A549 (cell line): ENCODE data around the gene CADM2. TPM values are rescaled to one million over a fixed set of nuclear protein-coding genes. Genes with fewer than 3 reads are reported as not detected.
A peak's percentile ranks its signal among the peaks of the same experiment; 100 is the strongest.

Experiments used
- ATAC-seq, 2 experiments: fragments of 200-7000 bp in 1 of 2; fragments of >200 bp in 1 of 2; cut with Nextera tagmentation in 1 of 2; cut with Tn5 transposase in 1 of 2; 3 replicates each; pipeline versions ENCODE4 v1.8.0 to v1.9.1; 2018 to 2020; ENCODE audit warnings: mild to moderate bottlenecking in 1 of 2, moderate library complexity in 1 of 2
- CTCF ChIA-PET: fragments of 300-600 bp; sonication (Branson Sonifier 250); formaldehyde crosslinking; extraction: SDS; loops from one replicate; lab custom pipeline; 2021; ENCODE audit warnings: antibody characterized with exemption, inconsistent platforms; lab: Yijun Ruan, JAX
- POLR2A ChIA-PET: fragments of 350-600 bp; formaldehyde crosslinking; extraction: SDS; loops from one replicate; lab custom pipeline; 2021; ENCODE audit warnings: antibody characterized with exemption, inconsistent platforms; lab: Yijun Ruan, JAX
- DNase-seq, 2 experiments: peaks; one replicate each; pipeline versions ENCODE4 v3.0.0 to v3.0.0-alpha.2; 2011 to 2016; ENCODE audit warnings: low read depth in 1 of 2, low spot score in 1 of 2
- FAIRE-seq: peaks from 2 replicates; lab custom pipeline; 2011; peaks lifted over from hg19 to GRCh38; lab: Jason Lieb, UNC
- H3K27ac ChIP-seq, 2 experiments: fragments of >200 bp; sonication (Bioruptor Twin); formaldehyde crosslinking; 3 replicates each; pipeline ENCODE4 v1.5.1; 2016 to 2017
- H3K4me1 ChIP-seq: fragments of >200 bp; sonication (Bioruptor Twin); formaldehyde crosslinking; 3 replicates; pipeline ENCODE4 v1.6.1; 2016
- H3K4me2 ChIP-seq: fragments of >200 bp; sonication (Bioruptor Twin); formaldehyde crosslinking; 3 replicates; pipeline ENCODE4 v1.6.1; 2016
- H3K4me3 ChIP-seq: fragments of >200 bp; sonication (Bioruptor Twin); formaldehyde crosslinking; 3 replicates; pipeline ENCODE4 v1.5.1; 2016
- H3K9me3 ChIP-seq: fragments of >200 bp; sonication (Bioruptor Twin); formaldehyde crosslinking; 3 replicates; pipeline ENCODE4 v1.6.1; 2016
- CHD4 ChIP-seq: fragments of 200-600 bp; sonication (generic); IDR thresholded peaks from 2 replicates; pipeline ENCODE4 v1.6.1; 2016; ENCODE audit warnings: antibody characterized with exemption, mild to moderate bottlenecking, borderline replicate concordance
- CTCF ChIP-seq: fragments of >200 bp; sonication (Bioruptor Twin); formaldehyde crosslinking; IDR thresholded peaks from 3 replicates; pipeline ENCODE4 v1.5.1; 2016
- EHMT2 ChIP-seq: fragments of 200-600 bp; sonication (generic); IDR thresholded peaks from 2 replicates; pipeline ENCODE4 v1.6.1; 2016; ENCODE audit warnings: antibody characterized with exemption, low read depth, mild to moderate bottlenecking, moderate library complexity
- FOSL2 ChIP-seq, 2 experiments: fragments of 450-650 bp in 1 of 2; fragments of >200 bp in 1 of 2; sonication (Bioruptor Twin) in 1 of 2; formaldehyde crosslinking; IDR thresholded peaks; 2 replicates each; pipeline versions ENCODE4 v1.5.0 to v1.6.1; 2016 to 2020; ENCODE audit warnings: mild to moderate bottlenecking in 1 of 2, moderate library complexity in 1 of 2
- GATA3 ChIP-seq: IDR thresholded peaks from 2 replicates; pipeline ENCODE4 v1.6.1; 2012; ENCODE audit warnings: borderline replicate concordance
- HDAC2 ChIP-seq: fragments of 200-600 bp; sonication (generic); IDR thresholded peaks from 2 replicates; pipeline ENCODE4 v1.6.1; 2016
- HMGXB4 ChIP-seq: fragments of 250-450 bp; sonication (Bioruptor Pico); IDR thresholded peaks from 2 replicates; pipeline ENCODE4 v1.5.0; 2021; ENCODE audit warnings: mild to moderate bottlenecking, moderate library complexity, borderline replicate concordance
- HOXB13 ChIP-seq: fragments of 250-450 bp; sonication (Bioruptor Pico); IDR thresholded peaks from 2 replicates; pipeline ENCODE4 v1.5.0; 2020; ENCODE audit warnings: low read depth, mild to moderate bottlenecking, moderate library complexity
- HOXB5 ChIP-seq: fragments of 250-450 bp; sonication (Bioruptor Pico); IDR thresholded peaks from 2 replicates; pipeline ENCODE4 v1.5.0; 2020; ENCODE audit warnings: mild to moderate bottlenecking, moderate library complexity
- MYC ChIP-seq: IDR thresholded peaks from 2 replicates; pipeline ENCODE4 v1.6.1; 2012; ENCODE audit warnings: mild to moderate bottlenecking, inconsistent platforms, low read length, improper control_type of control experiment, borderline replicate concordance
- NFE2L2 ChIP-seq: fragments of 150-350 bp; conservative IDR thresholded peaks from 2 replicates; pipeline ENCODE4 v1.6.1; 2014; ENCODE audit warnings: low read length
- PHF8 ChIP-seq: fragments of 200-600 bp; sonication (generic); IDR thresholded peaks from 2 replicates; pipeline ENCODE4 v1.6.1; 2016; ENCODE audit warnings: low read depth, mild to moderate bottlenecking, antibody characterized with exemption, moderate library complexity, borderline replicate concordance
- POLR2A ChIP-seq: IDR thresholded peaks from 2 replicates; pipeline ENCODE4 v1.6.1; 2012; ENCODE audit warnings: mild to moderate bottlenecking, low read length
- POLR2AphosphoS2 ChIP-seq: conservative IDR thresholded peaks from 2 replicates; pipeline ENCODE4 v1.6.1; 2012; ENCODE audit warnings: low read length, improper control_type of control experiment, inconsistent platforms
- RARB ChIP-seq: fragments of 250-450 bp; sonication (Bioruptor Pico); IDR thresholded peaks from 2 replicates; pipeline ENCODE4 v1.8.0; 2021; ENCODE audit warnings: mild to moderate bottlenecking, moderate library complexity
- REST ChIP-seq: fragments of 200-600 bp; sonication (generic); IDR thresholded peaks from 2 replicates; pipeline ENCODE4 v1.6.1; 2016; ENCODE audit warnings: antibody characterized with exemption, mild to moderate bottlenecking, moderate library complexity
- RNF2 ChIP-seq: fragments of 200-600 bp; sonication (generic); IDR thresholded peaks from 2 replicates; pipeline ENCODE4 v1.6.1; 2016; ENCODE audit warnings: low read depth, mild to moderate bottlenecking, antibody characterized with exemption, moderate library complexity, borderline replicate concordance
- USF2 ChIP-seq: fragments of 450-650 bp; IDR thresholded peaks from 2 replicates; pipeline ENCODE4 v1.6.1; 2014; ENCODE audit warnings: antibody characterized with exemption
- ZC3H11A ChIP-seq: fragments of 450-650 bp; IDR thresholded peaks from 2 replicates; pipeline ENCODE4 v1.6.1; 2014; ENCODE audit warnings: antibody characterized with exemption, mild to moderate bottlenecking
- ZNF302 ChIP-seq: fragments of 250-450 bp; sonication (Bioruptor Pico); IDR thresholded peaks from 2 replicates; pipeline ENCODE4 v1.9.0; 2021; ENCODE audit warnings: inconsistent platforms, mild to moderate bottlenecking, moderate library complexity
- WGBS: methylation state at CpG from one replicate; pipeline ENCODE4 v1.1.6; 2017; ENCODE audit errors: missing lambda C conversion rate; 5-methylcytosine and 5-hydroxymethylcytosine counted together
- polyA plus RNA-seq, 4 experiments: library from polyadenylated mRNA; depleted of rRNA in 3 of 4; stranded (reverse); fragments of >200 nt; fragmentation: RNase III in 1 of 4; extraction: RNeasy Plus Mini Kit Qiagen cat#74134 plus additional on column Dnase treatment in 1 of 4; gene quantifications; 2 replicates in 3 of 4; 3 replicates in 1 of 4; pipeline ENCODE4 v1.2.3, GENCODE V29; 2011 to 2017

CADM2 gene
- polyA plus RNA-seq, 2 of the 4 experiments (the other 2 are of a cell fraction) = 0.05 to 0.71 TPM

- DNase-seq = no peak
- H3K4me3 ChIP-seq = no peak overlapping the region
- TF ChIP-seq ZNF302 (CRISPR knock-in tag) = no peak
- TF ChIP-seq RARB (CRISPR knock-in tag) = no peak
- TF ChIP-seq HOXB5 (CRISPR knock-in tag) = no peak
- no peak for TF ChIP-seq GATA3
- TF ChIP-seq EHMT2 = no peak
- TF ChIP-seq CHD4 = no peak
- no peak for TF ChIP-seq PHF8
- no peak for TF ChIP-seq CTCF
- no peak for TF ChIP-seq USF2
- TF ChIP-seq HDAC2 = no peak
- TF ChIP-seq NFE2L2 = no peak
- TF ChIP-seq HMGXB4 (CRISPR knock-in tag) = no peak
- no peak for FAIRE-seq
- WGBS = 40% methylated on average over 5 of the region's 5 CpGs
- H3K27ac ChIP-seq = no peak overlapping the region
- no peaks in the 10 kb centered on the region for H3K4me1 ChIP-seq
- POLR2A ChIA-PET = no interaction called here
- CTCF ChIA-PET = no interaction called here
- no peaks in the 10 kb centered on the region for H3K9me3 ChIP-seq
- ATAC-seq = no peak
- no peak overlapping the region for H3K4me2 ChIP-seq
Measured at GRCh38 chr3:85933326-85933725, 974.5 kb downstream of the CADM2 start.

GRCh38 chr3:85935171-85935570, 976.4 kb downstream of the CADM2 start:
- no peak for FAIRE-seq
- ATAC-seq = no peak
- Histone ChIP-seq H3K4me1 (no peaks in the 10 kb centered on the region), H3K4me2 (no peak overlapping the region), H3K4me3 (no peak overlapping the region), H3K9me3 (no peaks in the 10 kb centered on the region), H3K27ac (no peak overlapping the region)
- ChIA-PET POLR2A (no interaction called here), CTCF (no interaction called here)
- 71% methylated on average over 1 of the region's 1 CpG for WGBS
- no peak for TF ChIP-seq HDAC2
- TF ChIP-seq REST = no peak
- DNase-seq = no peak

- no peaks in the 10 kb centered on the region for H3K9me3 ChIP-seq
- FAIRE-seq = no peak
- 13% methylated on average over 3 of the region's 3 CpGs for WGBS
- no peak for ATAC-seq
- peak in 1 of 2 experiments; percentile 5 for DNase-seq
- H3K27ac ChIP-seq = no peak overlapping the region
- POLR2A ChIA-PET = no interaction called here
- TF ChIP-seq ZC3H11A (no peak), FOSL2 (IDR thresholded peaks at IDR 0.05) (no peak), FOSL2 (CRISPR knock-in tag; IDR thresholded peaks at IDR 0.05) (no peak), ZNF302 (CRISPR knock-in tag) (no peak), MYC (no peak), RNF2 (no peak), POLR2AphosphoS2 (no peak), HOXB13 (no peak), POLR2A (no peak)
- TF ChIP-seq, all 56 proteins: peak for 0
- CTCF ChIA-PET = no interaction called here
- Histone ChIP-seq H3K4me3 (no peak overlapping the region), H3K4me1 (no peaks in the 10 kb centered on the region), H3K4me2 (no peak overlapping the region)
Measured at GRCh38 chr3:85939074-85939482, 980.3 kb downstream of the CADM2 start.
